H1 (cell line): ENCODE data around the gene LCN6. TPM values are rescaled to one million over a fixed set of nuclear protein-coding genes. Genes with fewer than 3 reads are reported as not detected.

ENCODE experiments used
- CHD7 ChIP-seq: fragments of 300-600 bp; sonication (generic); IDR thresholded peaks from 2 replicates; pipeline ENCODE4 v1.7.1; 2012; ENCODE audit warnings: low read length, moderate library complexity, mild to moderate bottlenecking, inconsistent platforms; ENCODE audit not compliant: insufficient replicate concordance
- CTBP2 ChIP-seq: IDR thresholded peaks from 2 replicates; pipeline ENCODE4 v1.7.0; 2011; ENCODE audit warnings: borderline replicate concordance, mild to moderate bottlenecking, moderate library complexity, mixed read lengths, low read length; ENCODE audit not compliant: insufficient read depth, insufficient read length
- JUN ChIP-seq: IDR thresholded peaks from 2 replicates; pipeline ENCODE4 v1.6.1; 2011; ENCODE audit warnings: low read depth, mild to moderate bottlenecking, improper control_type of control experiment, low read length
- POLR2A ChIP-seq, 2 experiments: IDR thresholded peaks; 1 replicate in 1 of 2; 2 replicates in 1 of 2; pipeline ENCODE4 v1.6.1; 2011; ENCODE audit warnings: low read depth in 2 of 2, low read length in 2 of 2, mild to moderate bottlenecking in 2 of 2; ENCODE audit errors: control extremely low read depth in 1 of 2
- POLR2AphosphoS5 ChIP-seq: IDR thresholded peaks from 2 replicates; pipeline ENCODE4 v1.6.1; 2011; ENCODE audit warnings: low read depth, low read length
- RXRA ChIP-seq: IDR thresholded peaks from 2 replicates; pipeline ENCODE4 v1.6.1; 2011; ENCODE audit warnings: low read depth, mild to moderate bottlenecking, low read length, moderate library complexity; ENCODE audit not compliant: insufficient read depth
- SIRT6 ChIP-seq: IDR thresholded peaks from one replicate; pipeline ENCODE4 v1.7.1; 2012; ENCODE audit warnings: low read length, inconsistent platforms
- SIX5 ChIP-seq: IDR thresholded peaks from 2 replicates; pipeline ENCODE4 v1.6.1; 2011; ENCODE audit warnings: mild to moderate bottlenecking, low read depth, low read length
- SUZ12 ChIP-seq: fragments of 200-600 bp; sonication (generic); IDR thresholded peaks from 2 replicates; pipeline ENCODE4 v1.6.1; 2012; ENCODE audit warnings: mild to moderate bottlenecking, inconsistent platforms, low read length, moderate library complexity, mixed read lengths
- polyA plus RNA-seq, 7 experiments: library from polyadenylated mRNA; depleted of rRNA in 3 of 7; stranded (reverse) in 5 of 7; unstranded in 2 of 7; fragments of >200 nt in 5 of 7; fragments of 200-250 nt in 2 of 7; gene quantifications; 1 replicate in 5 of 7; 2 replicates in 1 of 7; 4 replicates in 1 of 7; pipeline versions ENCODE4 v1.2.1 to v1.2.3, GENCODE V29; 2011 to 2013; ENCODE audit warnings: missing spikeins in 2 of 7, mixed read lengths in 2 of 7
- total RNA-seq: library from RNA; stranded (reverse); fragmentation: NEBNext Ultra II Directional; extraction: Animal tissue kit (Norgen Biotek cat#: 25700); gene quantifications from 2 replicates; pipeline ENCODE4 v1.2.1, GENCODE V29; 2021

The LCN6 gene
- total and polyA plus RNA-seq, 2 of the 8 experiments (the other 6 are each of a cell fraction or from before 2014, with no cell fraction given) = not detected

GRCh38 chr9:136740069-136740468 lies 8.3 kb downstream of the LCN6 start (continued):
- no peak for TF ChIP-seq POLR2A (IDR thresholded peaks at IDR 0.05; ENCODE audit: control extremely low read depth in 1 of 2, low read depth in 2 of 2, low read length in 2 of 2)
- TF ChIP-seq SIRT6 = no peak
- TF ChIP-seq CTBP2 = no peak
- no peak for TF ChIP-seq SUZ12
- no peak for TF ChIP-seq CHD7
- no peak for TF ChIP-seq SIX5
- no peak for TF ChIP-seq JUN
- no peak for TF ChIP-seq POLR2AphosphoS5
- no peak for TF ChIP-seq RXRA
